HepG2 (cell line): ENCODE results near the gene OPRD1. TPM values are rescaled to one million over a fixed set of nuclear protein-coding genes. Genes with fewer than 3 reads are reported as not detected.

Source experiments
- ATAC-seq: fragments of 200-7000 bp; cut with Tn5 transposase; 3 replicates; pipeline ENCODE4 v1.9.1; 2020; ENCODE audit warnings: mild to moderate bottlenecking, moderate library complexity
- BruUV-seq: library from RNA; stranded (reverse); fragments of 400-500 nt; replicated peaks from 2 replicates; lab custom pipeline; 2021; lab: Mats Ljungman, UMichigan
- CTCF ChIA-PET: fragments of 300-600 bp; formaldehyde crosslinking; extraction: SDS; loops from one replicate; lab custom pipeline; 2021; ENCODE audit warnings: low total read pairs, inconsistent platforms, low intra/inter-chr PET ratio; lab: Yijun Ruan, JAX
- POLR2A ChIA-PET: fragments of 350-600 bp; sonication (Branson Sonifier 250); formaldehyde crosslinking; loops from one replicate; lab custom pipeline; 2020; ENCODE audit warnings: antibody characterized with exemption, inconsistent platforms; lab: Yijun Ruan, JAX
- DNase-seq: peaks from one replicate; pipeline ENCODE4 v3.0.0-alpha.2; 2015; ENCODE audit warnings: low spot score
- FAIRE-seq: peaks from 3 replicates; lab custom pipeline; 2011; peaks lifted over from hg19 to GRCh38; lab: Jason Lieb, UNC
- H2AFZ ChIP-seq: one replicate; pipeline ENCODE4 v1.6.1; 2011; ENCODE audit warnings: low read length, inconsistent platforms
- H3K27ac ChIP-seq: fragments of 300-600 bp; 3 replicates; pipeline ENCODE4 v1.8.0; 2011; ENCODE audit warnings: mixed run types, mild to moderate bottlenecking, mixed read lengths, low read length, inconsistent platforms; ENCODE audit not compliant: insufficient read depth; ENCODE audit errors: extremely low read length
- H3K27me3 ChIP-seq, 2 experiments: fragments of 200-600 bp in 1 of 2; 2 replicates in 1 of 2; 3 replicates in 1 of 2; pipeline versions ENCODE4 v1.6.0 to v1.8.0; 2011; ENCODE audit warnings: low read length in 2 of 2, mild to moderate bottlenecking in 2 of 2, moderate library complexity in 2 of 2, inconsistent platforms in 1 of 2; ENCODE audit not compliant: insufficient read depth in 2 of 2, control insufficient read depth in 1 of 2
- H3K36me3 ChIP-seq, 2 experiments: fragments of 200-600 bp in 1 of 2; replicated peaks in 1 of 2; 2 replicates in 1 of 2; 3 replicates in 1 of 2; pipeline versions ENCODE4 v1.5.1 to v1.8.0; 2011; ENCODE audit warnings: low read length in 2 of 2, inconsistent platforms in 1 of 2; ENCODE audit not compliant: insufficient read depth in 2 of 2, control insufficient read depth in 1 of 2
- H3K4me1 ChIP-seq: 2 replicates; pipeline ENCODE4 v1.5.1; 2012; ENCODE audit warnings: low read length, inconsistent platforms; ENCODE audit not compliant: insufficient read depth
- H3K4me2 ChIP-seq: 2 replicates; pipeline ENCODE4 v1.6.0; 2011; ENCODE audit warnings: low read depth, low read length, inconsistent platforms
- H3K4me3 ChIP-seq, 3 experiments: fragments of 200-600 bp in 1 of 3; sonication (generic), shearing (Covaris generic) in 1 of 3; replicated peaks in 1 of 3; 2 replicates each; pipeline ENCODE4 v1.5.1; 2011 to 2016; ENCODE audit warnings: low read length in 3 of 3, inconsistent platforms in 2 of 3, low read depth in 2 of 3, mild to moderate bottlenecking in 2 of 3, control low read depth in 1 of 3, mixed read lengths in 1 of 3; ENCODE audit not compliant: insufficient read depth in 1 of 3
- H3K79me2 ChIP-seq: one replicate; pipeline ENCODE4 v1.6.1; 2011; ENCODE audit warnings: low read length, inconsistent platforms; ENCODE audit not compliant: insufficient read depth
- H3K9ac ChIP-seq: 2 replicates; pipeline ENCODE4 v1.6.0; 2011; ENCODE audit warnings: mild to moderate bottlenecking, low read depth, low read length, inconsistent platforms; ENCODE audit not compliant: insufficient read depth
- H3K9me3 ChIP-seq: 2 replicates; pipeline ENCODE4 v1.5.1; 2012; ENCODE audit warnings: mild to moderate bottlenecking, low read length
- H4K20me1 ChIP-seq: 2 replicates; pipeline ENCODE4 v1.6.0; 2011; ENCODE audit warnings: inconsistent platforms, mild to moderate bottlenecking, low read length, moderate library complexity; ENCODE audit not compliant: insufficient read depth
- BHLHE40 ChIP-seq: IDR thresholded peaks from 2 replicates; pipeline ENCODE4 v1.6.1; 2011; ENCODE audit warnings: low read length, improper control_type of control experiment
- CTCF ChIP-seq: sonication (generic); formaldehyde crosslinking; IDR thresholded peaks from 2 replicates; pipeline ENCODE4 v1.5.0; 2020; ENCODE audit warnings: mild to moderate bottlenecking, missing genetic modification reagents, moderate library complexity
- NR2F6 ChIP-seq, 2 experiments: IDR thresholded peaks; 2 replicates each; pipeline ENCODE4 v1.6.1; 2016; ENCODE audit warnings: antibody characterized with exemption in 1 of 2, mild to moderate bottlenecking in 1 of 2
- ZNF572 ChIP-seq: sonication (generic); formaldehyde crosslinking; IDR thresholded peaks from 2 replicates; pipeline ENCODE4 v1.5.1; 2020; ENCODE audit warnings: mild to moderate bottlenecking, missing genetic modification reagents
- ZNF770 ChIP-seq: sonication (generic); formaldehyde crosslinking; IDR thresholded peaks from 2 replicates; pipeline ENCODE4 v1.5.0; 2020; ENCODE audit warnings: mild to moderate bottlenecking, missing genetic modification reagents
- ZSCAN12 ChIP-seq: sonication (generic); formaldehyde crosslinking; IDR thresholded peaks from 2 replicates; pipeline ENCODE4 v1.9.0; 2021; ENCODE audit warnings: mild to moderate bottlenecking, missing genetic modification reagents
- WGBS: methylation state at CpG from one replicate; pipeline ENCODE4 v1.1.6; 2017; ENCODE audit warnings: low lambda C conversion rate; 5-methylcytosine and 5-hydroxymethylcytosine counted together
- in situ Hi-C: cut with HindIII; loops from 2 replicates; pipeline ENCODE4 v1.10.0; 2017; ENCODE audit warnings: low pct_unique_long_range_greater_than_20kb; ENCODE audit not compliant: extremely low pct_ligation_motif_present
- intact Hi-C: fragments of 100-400 bp; cut with micrococcal nuclease; formaldehyde crosslinking; loops from one replicate; pipeline ENCODE4 v1.10.0; 2022; ENCODE audit not compliant: unreplicated experiment
- polyA plus RNA-seq, 8 experiments: library from polyadenylated mRNA; depleted of rRNA in 3 of 8; stranded (reverse) in 7 of 8; unstranded in 1 of 8; fragments of >200 nt; fragmentation: Illumina TruSeq in 4 of 8; extraction: Trizol in 4 of 8; gene quantifications; 2 replicates each; pipeline versions ENCODE4 v1.2.1 to v1.2.3, GENCODE V29; 2011 to 2016; ENCODE audit warnings: low read depth in 4 of 8, missing spikeins in 1 of 8, mixed read lengths in 1 of 8; ENCODE audit not compliant: insufficient read depth in 1 of 8
- total RNA-seq, 5 experiments: library from RNA; depleted of rRNA; stranded (reverse); fragments of >200 nt; fragmentation: Illumina TruSeq; extraction: Trizol; gene quantifications; 2 replicates each; pipeline ENCODE4 v1.2.3, GENCODE V29; 2016; ENCODE audit warnings: low read depth in 1 of 5

Gene OPRD1
- total and polyA plus RNA-seq, 2 of the 13 experiments (the other 11 are each of a cell fraction or from before 2014, with no cell fraction given): 0.02 to 0.03 TPM

GRCh38 chr1:28893403-28894102, 81.6 kb downstream of the OPRD1 start:
- POLR2A ChIA-PET: no interaction called here
- no peak overlapping the region for H2AFZ ChIP-seq
- CTCF ChIA-PET: no interaction called here
- no peaks in the 10 kb centered on the region for H3K9me3 ChIP-seq
- ATAC-seq (0 out of 3 replicates have a peak, but pooled peaks have one; percentile 33), DNase-seq (no peak), FAIRE-seq (no peak)
- no peaks in the 10 kb centered on the region; the same call in 1 of the 2 replicates for H4K20me1 ChIP-seq
- peaks cover 3 to 27% of the 10 kb centered on the region in 2 experiments; a peak in 4 of 5 replicates for H3K36me3 ChIP-seq
- 95% methylated on average over 6 of the region's 8 CpGs for WGBS
- H3K4me3 ChIP-seq: no peak overlapping the region
- peaks cover 5% of the 10 kb centered on the region for H3K79me2 ChIP-seq
- in situ Hi-C loops: no loop called here
- no peak overlapping the region for H3K9ac ChIP-seq
- TF ChIP-seq CTCF (0 out of 2 replicates have a peak, but pooled peaks have one; percentile 7), ZSCAN12 (CRISPR knock-in tag) (no peak), ZNF572 (CRISPR knock-in tag) (no peak), NR2F6 (IDR thresholded peaks at IDR 0.05) (no peak), NR2F6 (CRISPR knock-in tag; IDR thresholded peaks at IDR 0.05) (no peak), BHLHE40 (no peak), ZNF770 (no peak)
- H3K4me2 ChIP-seq: no peak overlapping the region
- no peaks in the 10 kb centered on the region for H3K27me3 ChIP-seq
- peaks cover 7% of the 10 kb centered on the region for H3K4me1 ChIP-seq
- BruUV-seq: no TSS peak
- H3K27ac ChIP-seq: no peak overlapping the region
- intact Hi-C loops: no loop called here
